Measurements from ENCODE around the gene P2RY13.

The P2RY13 gene

DNA sequence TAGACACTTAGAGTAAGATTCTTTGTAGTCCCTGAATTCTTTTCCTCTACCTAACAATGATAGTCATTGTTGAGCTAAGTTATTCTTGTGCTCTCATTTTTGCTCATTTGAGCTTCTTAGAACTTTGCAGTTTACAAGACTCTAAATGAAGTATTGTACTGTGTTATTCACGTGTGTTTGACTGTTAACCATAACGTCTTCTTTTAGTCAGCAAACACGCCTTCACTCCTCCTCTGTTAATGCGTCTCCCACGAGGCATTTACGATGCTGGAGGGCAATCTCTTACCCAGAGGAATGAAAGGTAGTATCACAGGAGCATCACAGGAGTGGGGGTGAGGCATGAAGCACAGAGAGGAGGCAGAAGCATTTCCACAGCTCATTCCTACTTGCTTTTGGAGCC, 36.2 kb downstream of the P2RY13 start:
- no peak for DNase-seq (ENCODE audit: low read depth in 3 of 3)

DNA sequence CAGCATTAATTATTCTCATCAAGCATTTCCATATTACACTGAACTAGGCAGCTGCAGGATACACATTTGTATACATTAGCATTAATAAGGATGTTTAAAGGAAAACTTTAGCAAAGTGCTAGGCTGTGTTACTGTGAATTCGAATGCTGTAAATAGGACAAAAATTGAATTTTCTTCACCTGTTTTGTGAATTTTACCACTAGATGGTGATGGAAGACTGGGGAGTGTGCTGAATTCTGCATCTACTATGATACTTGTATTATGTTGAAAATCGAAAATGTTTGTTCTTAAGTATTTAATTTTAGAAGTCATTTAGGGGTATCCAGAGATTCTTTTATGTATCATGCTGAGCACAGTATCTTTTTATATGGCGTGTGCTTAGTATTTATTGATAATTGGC, 38.7 kb downstream of the P2RY13 start:
- DNase-seq (ENCODE audit: low read depth in 3 of 3): no peak

DNA sequence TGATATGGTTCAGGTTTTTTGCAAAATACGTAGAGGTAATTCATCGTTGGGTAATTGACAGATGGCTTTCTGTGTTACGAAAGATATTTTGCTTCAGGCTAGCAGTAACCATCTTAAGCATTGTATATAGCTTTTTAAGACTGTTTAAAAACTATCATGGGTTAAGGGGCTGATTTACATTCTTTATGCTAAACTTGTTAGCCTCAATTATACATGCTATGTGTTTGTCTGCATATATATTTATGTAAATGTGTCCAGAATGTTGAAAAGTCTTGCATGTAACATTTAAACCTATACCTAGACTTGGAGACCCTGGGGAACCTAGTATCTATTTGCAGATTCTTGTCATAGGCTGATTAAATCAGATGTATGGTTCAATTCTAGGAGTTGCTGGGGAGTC, 39.9 kb downstream of the P2RY13 start:
- no peak for DNase-seq (ENCODE audit: low read depth in 3 of 3)

DNA sequence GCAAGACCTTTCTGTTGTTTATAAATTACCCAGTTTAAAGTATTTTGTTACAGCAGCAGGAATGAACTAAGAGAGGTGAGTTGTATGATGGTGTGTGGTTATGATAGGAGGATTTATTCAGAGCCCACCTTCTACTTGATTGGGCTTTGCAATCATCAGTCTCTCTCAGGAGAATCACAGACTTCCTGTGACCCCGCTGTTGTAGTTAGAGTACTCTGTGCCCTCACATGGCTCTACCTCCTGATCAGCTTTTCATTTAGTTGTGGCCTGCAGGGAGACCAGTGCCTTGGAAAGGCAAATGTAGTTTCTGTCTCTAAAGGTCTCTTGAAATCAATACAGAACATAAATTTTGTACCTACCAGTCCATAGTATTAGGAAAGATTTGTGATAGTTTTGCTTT, 43.4 kb downstream of the P2RY13 start:
- no peak for DNase-seq (ENCODE audit: low read depth in 3 of 3)

DNA sequence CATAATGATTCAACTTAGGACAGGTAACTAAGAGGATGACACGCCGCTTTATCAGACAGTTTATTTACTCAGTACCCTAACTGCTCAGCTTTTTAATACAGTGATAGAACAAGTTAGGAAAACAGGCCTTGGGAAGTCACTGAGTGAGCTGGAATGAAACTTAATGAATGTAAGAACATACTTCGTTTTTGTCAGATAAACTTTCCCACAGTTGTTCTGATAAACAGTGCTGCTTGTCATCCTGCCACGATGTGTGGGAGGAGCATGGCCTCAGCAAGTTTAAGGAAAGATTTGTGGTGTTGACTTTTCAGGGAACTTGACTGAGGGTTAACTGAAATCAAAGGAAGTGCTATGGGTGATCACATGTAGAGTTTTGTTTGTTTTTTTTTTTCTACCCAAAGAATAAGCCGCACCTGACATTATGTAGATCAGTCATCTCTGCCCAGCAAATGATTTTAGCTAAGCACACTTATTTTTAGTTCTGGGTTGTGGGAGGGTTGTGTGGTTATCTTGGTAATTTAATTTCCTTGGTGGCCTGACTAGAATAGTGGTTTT, 45.4 kb downstream of the P2RY13 start:
- no peak for DNase-seq (ENCODE audit: low read depth in 3 of 3)

DNA sequence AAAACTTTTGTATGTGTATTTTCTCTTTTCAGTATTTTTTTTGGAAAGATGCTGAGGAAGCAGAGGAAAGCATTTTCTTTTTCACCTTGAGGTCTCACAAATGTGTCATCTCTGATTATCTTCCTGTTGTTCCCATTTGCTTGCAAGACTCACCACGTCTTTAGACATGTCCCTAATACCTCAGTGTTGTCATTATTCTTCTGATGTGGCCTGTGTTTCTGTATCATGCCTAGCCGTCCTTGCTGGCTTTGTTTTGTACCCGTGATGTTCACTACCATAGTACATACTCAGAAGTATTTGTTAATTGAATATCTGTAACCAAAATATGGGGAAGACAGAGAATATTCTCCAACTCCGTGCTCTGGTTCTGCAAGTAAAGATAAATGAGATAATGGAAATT, 46.0 kb downstream of the P2RY13 start:
- DNase-seq (ENCODE audit: low read depth in 3 of 3): no peak

DNA sequence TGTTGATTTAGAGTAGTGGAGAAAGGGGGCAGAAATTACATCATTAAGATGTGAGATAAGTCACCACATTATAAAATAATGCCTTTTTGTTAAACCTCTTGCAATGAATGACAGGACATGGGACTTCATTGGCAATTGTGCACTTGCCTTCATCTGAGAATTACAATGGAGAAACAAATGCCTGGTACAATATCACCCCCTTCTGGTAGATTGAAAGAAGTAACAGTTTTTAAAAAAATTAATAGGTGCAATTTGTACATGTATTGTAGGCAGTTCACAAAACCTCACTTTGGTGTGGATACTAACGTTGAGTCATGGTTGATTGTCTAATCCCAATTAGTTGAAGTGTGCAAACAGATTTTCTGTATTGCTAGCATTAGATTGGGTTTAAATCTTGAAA, 46.4 kb downstream of the P2RY13 start:
- DNase-seq (ENCODE audit: low read depth in 3 of 3): no peak

DNA sequence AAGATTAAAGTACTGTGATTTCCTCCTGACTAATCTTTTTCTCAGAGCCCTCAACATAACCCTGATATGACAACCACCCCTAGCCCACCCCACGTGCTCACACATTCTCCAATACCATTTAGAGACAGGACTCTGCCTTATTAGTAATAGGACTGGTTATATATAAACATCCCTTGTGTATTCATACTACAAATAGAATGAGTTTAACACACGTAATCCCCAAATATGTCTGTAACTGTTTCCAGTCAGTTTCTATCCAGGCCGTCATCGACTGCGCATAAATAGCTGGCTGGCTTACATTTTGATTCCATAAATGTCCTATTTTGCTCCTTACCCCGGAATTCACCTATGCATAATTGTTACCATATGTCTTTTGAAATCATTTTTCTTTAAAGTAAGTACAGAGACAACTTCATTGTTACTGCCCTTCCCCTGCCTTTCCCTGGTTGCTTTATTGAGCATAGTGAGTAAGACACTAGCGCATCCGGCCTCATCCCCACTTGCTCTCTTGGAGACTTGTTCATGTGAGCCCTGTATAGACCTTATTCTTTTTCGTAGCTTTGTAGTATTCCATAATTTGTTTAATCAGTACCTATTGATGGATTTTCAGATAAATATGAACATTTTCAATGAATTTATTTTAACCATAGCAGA, 47.6 kb downstream of the P2RY13 start:
- no peak for DNase-seq (ENCODE audit: low read depth in 3 of 3)

DNA sequence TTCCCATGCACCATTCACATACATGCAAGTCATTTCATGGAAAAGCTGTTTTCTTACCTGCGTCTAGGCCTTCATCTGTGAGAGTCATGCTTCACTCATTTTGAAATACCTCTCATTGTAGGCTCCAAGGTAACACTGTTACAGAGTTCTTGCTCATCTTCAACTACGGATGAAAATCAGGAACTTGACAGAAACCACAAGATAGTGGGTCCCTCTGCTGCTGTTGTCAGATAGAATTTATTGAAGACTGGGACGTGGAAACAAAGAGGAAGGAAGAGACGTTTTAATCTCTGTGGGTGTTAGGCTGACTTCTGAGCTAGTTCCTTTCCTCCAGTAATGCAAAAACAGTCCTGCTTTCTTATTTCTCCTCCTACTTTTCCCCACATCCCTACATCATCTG, 51.1 kb downstream of the P2RY13 start, which contains the start of gene P2RY14:
P2RY14 (minus strand) TSS at position 313 of the 400 bp plus-strand sequence. CDS start 64,226 bp downstream, outside the sequence.
- no peak for DNase-seq (ENCODE audit: low read depth in 3 of 3)

DNA sequence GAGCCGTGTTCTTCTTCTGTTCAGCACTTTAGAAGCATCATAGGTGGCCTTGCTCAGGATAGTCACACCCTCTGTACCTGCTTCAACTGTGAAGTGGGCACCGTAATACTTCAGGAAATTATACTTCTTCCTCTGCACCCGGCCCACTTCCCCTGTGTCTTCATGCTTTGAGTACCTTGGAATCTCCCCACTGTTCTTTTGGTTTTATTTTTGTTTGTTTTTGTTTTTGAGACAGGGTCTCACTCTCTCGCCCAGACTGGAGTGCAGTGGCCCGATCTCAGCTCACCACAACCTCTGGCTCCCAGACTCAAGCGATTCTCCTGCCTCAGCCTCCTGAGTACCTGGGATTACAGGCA, 52.7 kb downstream of the P2RY13 start:
- DNase-seq (ENCODE audit: low read depth in 3 of 3): no peak

Data from stimulated activated CD4-positive, alpha-beta T cell treated with anti-CD3 and anti-CD28 coated beads, TNF-alpha, amount 100 ng/mL, for 48 hours (primary cell).